Loucy (cell line): ENCODE measurements around the gene GNA15.
A peak's percentile ranks its signal among the peaks of the same experiment; 100 is the strongest.

Experiments
- H2AFZ ChIP-seq: fragments of 200-600 bp; sonication (generic); 2 replicates; pipeline ENCODE4 v1.6.0; 2016; ENCODE audit warnings: antibody characterized with exemption, mild to moderate bottlenecking, low read length, moderate library complexity
- H3F3A ChIP-seq: fragments of 200-600 bp; 2 replicates; pipeline ENCODE4 v1.6.0; 2016; ENCODE audit warnings: antibody characterized with exemption, low read depth, mild to moderate bottlenecking
- H3K27me3 ChIP-seq: fragments of 200-600 bp; sonication (generic); 2 replicates; pipeline ENCODE4 v1.6.1; 2014; ENCODE audit warnings: low read length, mild to moderate bottlenecking; ENCODE audit not compliant: insufficient read depth, poor library complexity, severe bottlenecking
- H3K36me3 ChIP-seq: fragments of 200-600 bp; sonication (generic); 2 replicates; pipeline ENCODE4 v1.6.1; 2016; ENCODE audit warnings: low read length; ENCODE audit not compliant: insufficient read depth
- H3K4me1 ChIP-seq: fragments of 200-600 bp; sonication (generic); 2 replicates; pipeline ENCODE4 v1.5.1; 2014; ENCODE audit warnings: low read length, mild to moderate bottlenecking; ENCODE audit not compliant: insufficient read depth, poor library complexity, severe bottlenecking
- H3K4me2 ChIP-seq: fragments of 200-600 bp; sonication (generic); 2 replicates; pipeline ENCODE4 v1.6.0; 2014; ENCODE audit warnings: antibody characterized with exemption, low read length, low read depth, mild to moderate bottlenecking; ENCODE audit not compliant: poor library complexity, severe bottlenecking
- H3K4me3 ChIP-seq: fragments of 200-600 bp; sonication (generic); 2 replicates; pipeline ENCODE4 v1.5.1; 2014; ENCODE audit warnings: low read length, mild to moderate bottlenecking, mixed read lengths; ENCODE audit not compliant: poor library complexity, severe bottlenecking
- H3K79me2 ChIP-seq: fragments of 200-600 bp; sonication (generic); 2 replicates; pipeline ENCODE4 v1.6.1; 2014; ENCODE audit warnings: low read length; ENCODE audit not compliant: insufficient read depth
- H3K9ac ChIP-seq: fragments of 200-600 bp; sonication (generic); 2 replicates; pipeline ENCODE4 v1.6.0; 2014; ENCODE audit warnings: mild to moderate bottlenecking, low read depth, low read length, moderate library complexity; ENCODE audit not compliant: poor library complexity, severe bottlenecking
- H3K9me2 ChIP-seq: fragments of 200-600 bp; sonication (generic); replicated peaks from 2 replicates; pipeline ENCODE4 v1.6.1; 2016; ENCODE audit warnings: low read depth, low read length, mixed read lengths
- H3K9me3 ChIP-seq: fragments of 200-600 bp; sonication (generic); 2 replicates; pipeline ENCODE4 v1.6.1; 2014; ENCODE audit warnings: mild to moderate bottlenecking, antibody characterized with exemption, low read length, low read depth; ENCODE audit not compliant: insufficient read depth
- H4K20me1 ChIP-seq: fragments of 200-600 bp; sonication (generic); 2 replicates; pipeline ENCODE4 v1.6.0; 2014; ENCODE audit warnings: antibody characterized with exemption, low read length, mild to moderate bottlenecking; ENCODE audit not compliant: insufficient read depth, poor library complexity, severe bottlenecking
- EZH2phosphoT487 ChIP-seq: fragments of 200-600 bp; IDR thresholded peaks from 2 replicates; pipeline ENCODE4 v1.6.1; 2018; ENCODE audit warnings: antibody characterized with exemption, mild to moderate bottlenecking, moderate library complexity, borderline replicate concordance
- TF ChIP-seq, protein P1 (sequence below): fragments of 200-600 bp; sonication (generic); conservative IDR thresholded peaks from 2 replicates; pipeline ENCODE4 v1.5.1; 2014; ENCODE audit warnings: mild to moderate bottlenecking, antibody characterized with exemption, low read length

GNA15 gene

DNA sequence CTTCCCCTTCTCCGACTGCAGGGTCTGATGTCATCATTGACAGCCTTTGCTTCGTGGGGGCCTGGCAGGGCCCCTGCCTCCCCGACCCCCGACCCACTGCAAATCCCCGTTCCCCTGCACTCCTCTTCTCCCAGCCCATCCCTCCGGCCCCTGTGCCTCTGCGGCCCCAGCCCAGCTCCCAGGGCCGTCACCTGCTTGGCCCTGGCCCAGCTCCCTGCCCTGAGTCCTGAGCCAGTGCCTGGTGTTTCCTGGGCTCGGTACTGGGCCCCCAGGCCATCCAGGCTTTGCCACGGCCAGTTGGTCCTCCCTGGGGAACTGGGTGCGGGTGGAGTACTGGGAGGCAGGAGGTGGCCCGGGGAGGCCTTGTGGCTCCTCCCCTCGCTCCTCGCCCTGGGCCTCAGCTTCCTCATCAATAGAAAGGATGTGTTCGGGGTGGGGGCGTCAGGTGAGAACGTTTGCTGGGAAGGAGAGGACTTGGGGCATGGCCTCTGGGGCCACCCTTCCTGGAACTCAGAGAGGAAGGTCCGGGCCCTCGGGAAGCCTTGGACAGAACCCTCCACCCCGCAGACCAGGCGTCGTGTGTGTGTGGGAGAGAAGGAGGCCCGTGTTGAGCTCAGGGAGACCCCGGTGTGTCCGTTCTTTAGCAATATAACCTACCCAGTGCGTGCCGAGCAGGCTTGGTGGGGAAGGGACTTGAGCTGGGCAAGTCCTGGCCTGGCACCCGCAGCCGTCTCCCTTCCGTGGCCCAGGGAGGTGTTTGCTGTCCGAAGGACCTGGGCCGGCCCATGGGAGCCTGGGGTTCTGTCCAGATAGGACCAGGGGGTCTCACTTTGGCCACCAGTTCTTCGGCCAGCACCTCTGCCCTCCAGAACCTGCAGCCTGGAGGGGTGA is 72.7 kb downstream of the GNA15 start:
- H3K4me1 ChIP-seq: no peaks in the 10 kb centered on the region
- H4K20me1 ChIP-seq: no peaks in the 10 kb centered on the region
- H3K27me3 ChIP-seq: no peaks in the 10 kb centered on the region
- H2AFZ ChIP-seq: no peak overlapping the region
- H3K9me2 ChIP-seq: no peaks in the 10 kb centered on the region
- H3K9ac ChIP-seq: no peak overlapping the region
- no peaks in the 10 kb centered on the region for H3K9me3 ChIP-seq
- no peak overlapping the region for H3K4me2 ChIP-seq
- no peaks in the 10 kb centered on the region for H3F3A ChIP-seq
- no peaks in the 10 kb centered on the region for H3K79me2 ChIP-seq
- H3K36me3 ChIP-seq: no peaks in the 10 kb centered on the region
- H3K4me3 ChIP-seq: no peak overlapping the region
- TF ChIP-seq, protein P1, sequence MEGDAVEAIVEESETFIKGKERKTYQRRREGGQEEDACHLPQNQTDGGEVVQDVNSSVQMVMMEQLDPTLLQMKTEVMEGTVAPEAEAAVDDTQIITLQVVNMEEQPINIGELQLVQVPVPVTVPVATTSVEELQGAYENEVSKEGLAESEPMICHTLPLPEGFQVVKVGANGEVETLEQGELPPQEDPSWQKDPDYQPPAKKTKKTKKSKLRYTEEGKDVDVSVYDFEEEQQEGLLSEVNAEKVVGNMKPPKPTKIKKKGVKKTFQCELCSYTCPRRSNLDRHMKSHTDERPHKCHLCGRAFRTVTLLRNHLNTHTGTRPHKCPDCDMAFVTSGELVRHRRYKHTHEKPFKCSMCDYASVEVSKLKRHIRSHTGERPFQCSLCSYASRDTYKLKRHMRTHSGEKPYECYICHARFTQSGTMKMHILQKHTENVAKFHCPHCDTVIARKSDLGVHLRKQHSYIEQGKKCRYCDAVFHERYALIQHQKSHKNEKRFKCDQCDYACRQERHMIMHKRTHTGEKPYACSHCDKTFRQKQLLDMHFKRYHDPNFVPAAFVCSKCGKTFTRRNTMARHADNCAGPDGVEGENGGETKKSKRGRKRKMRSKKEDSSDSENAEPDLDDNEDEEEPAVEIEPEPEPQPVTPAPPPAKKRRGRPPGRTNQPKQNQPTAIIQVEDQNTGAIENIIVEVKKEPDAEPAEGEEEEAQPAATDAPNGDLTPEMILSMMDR: no peak
- TF ChIP-seq EZH2phosphoT487: no peak

DNA sequence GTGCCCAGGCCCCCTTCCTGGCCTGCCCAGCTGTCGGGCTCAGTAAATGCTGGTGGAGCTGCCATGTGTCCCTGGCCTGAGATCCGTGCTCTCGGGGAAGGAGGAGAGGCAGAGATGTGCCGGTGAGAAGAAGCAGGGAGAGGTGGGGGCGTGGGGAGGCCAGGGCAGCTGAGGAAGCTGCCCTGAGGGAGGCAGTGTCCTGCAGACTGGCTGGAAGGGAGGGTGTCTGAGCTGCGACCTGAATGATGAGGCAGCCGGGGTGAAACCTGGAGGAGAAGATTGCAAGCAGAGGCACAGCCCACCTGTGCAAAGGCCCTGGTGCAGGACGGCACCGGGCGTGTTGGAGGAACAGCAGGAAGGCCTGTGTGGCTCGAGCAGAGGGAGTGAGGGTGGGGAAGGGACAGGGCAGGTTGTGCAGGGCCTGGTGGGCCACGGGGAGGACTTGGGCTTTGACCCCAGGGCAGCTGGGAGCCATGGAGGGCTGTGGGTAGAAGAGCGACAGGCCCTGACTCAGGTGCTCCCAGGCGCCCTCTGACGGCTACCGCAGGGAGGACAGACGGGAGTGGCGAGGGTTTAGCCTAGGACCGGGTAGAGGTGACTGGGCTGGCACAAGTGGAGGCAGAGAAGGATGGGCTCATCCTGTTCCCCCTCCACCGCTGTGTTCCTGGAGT is 74.6 kb downstream of the GNA15 start:
- no peaks in the 10 kb centered on the region for H3K27me3 ChIP-seq
- H3K9me2 ChIP-seq: no peaks in the 10 kb centered on the region
- H3K36me3 ChIP-seq: no peaks in the 10 kb centered on the region
- no peaks in the 10 kb centered on the region for H3K79me2 ChIP-seq
- H2AFZ ChIP-seq: no peak overlapping the region
- no peak for TF ChIP-seq EZH2phosphoT487
- TF ChIP-seq, protein P1: peak; percentile 74
- no peaks in the 10 kb centered on the region for H3K4me1 ChIP-seq
- H3F3A ChIP-seq: no peaks in the 10 kb centered on the region
- H3K9ac ChIP-seq: no peak overlapping the region
- no peak overlapping the region for H3K4me3 ChIP-seq
- no peaks in the 10 kb centered on the region for H3K9me3 ChIP-seq
- H3K4me2 ChIP-seq: no peak overlapping the region
- H4K20me1 ChIP-seq: no peaks in the 10 kb centered on the region

DNA sequence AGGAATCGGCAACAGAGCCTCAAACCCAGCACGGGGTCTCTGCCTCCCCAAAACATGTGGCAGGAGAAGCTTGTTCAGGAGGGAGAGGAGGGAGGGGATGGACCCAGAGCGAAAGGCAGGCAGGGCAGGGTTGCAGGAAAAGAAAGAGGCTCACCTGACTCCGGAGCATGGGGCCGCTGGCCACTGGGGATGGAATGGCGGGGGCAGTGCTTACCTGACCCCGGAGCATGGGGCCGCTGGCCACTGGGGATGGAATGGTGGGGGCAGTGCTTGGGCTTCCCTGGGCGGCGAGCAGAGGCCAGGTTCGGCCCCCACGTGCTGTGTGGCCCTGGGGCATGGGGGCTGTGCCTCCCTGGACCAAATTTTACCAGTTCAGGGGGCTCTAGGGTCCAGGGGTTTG is 75.4 kb downstream of the GNA15 start:
- Histone ChIP-seq H3K9me2 (no peaks in the 10 kb centered on the region), H3K79me2 (no peaks in the 10 kb centered on the region), H3K36me3 (no peaks in the 10 kb centered on the region), H3K4me2 (no peak overlapping the region), H4K20me1 (no peaks in the 10 kb centered on the region), H3K4me1 (no peaks in the 10 kb centered on the region), H3K9ac (no peak overlapping the region), H2AFZ (no peak overlapping the region), H3F3A (no peaks in the 10 kb centered on the region), H3K27me3 (no peaks in the 10 kb centered on the region), H3K4me3 (no peak overlapping the region), H3K9me3 (no peaks in the 10 kb centered on the region)
- TF ChIP-seq, protein P1: no peak
- TF ChIP-seq EZH2phosphoT487: no peak
